A673 (cell line): ENCODE data around the gene SLC25A13.

Source experiments
- CTCF ChIP-seq: fragments of 300-800, 200-600 bp; sonication (generic); conservative IDR thresholded peaks from 2 replicates; pipeline ENCODE4 v1.5.1; 2017; ENCODE audit warnings: low read depth, mild to moderate bottlenecking, antibody characterized with exemption, low read length, moderate library complexity, mixed read lengths
- EZH2 ChIP-seq: fragments of 200-600 bp; sonication (generic); IDR thresholded peaks from 2 replicates; pipeline ENCODE4 v1.6.1; 2017; ENCODE audit warnings: borderline replicate concordance, low read depth, mild to moderate bottlenecking, mixed read lengths, antibody characterized with exemption, low read length; ENCODE audit not compliant: poor library complexity, severe bottlenecking

DNA sequence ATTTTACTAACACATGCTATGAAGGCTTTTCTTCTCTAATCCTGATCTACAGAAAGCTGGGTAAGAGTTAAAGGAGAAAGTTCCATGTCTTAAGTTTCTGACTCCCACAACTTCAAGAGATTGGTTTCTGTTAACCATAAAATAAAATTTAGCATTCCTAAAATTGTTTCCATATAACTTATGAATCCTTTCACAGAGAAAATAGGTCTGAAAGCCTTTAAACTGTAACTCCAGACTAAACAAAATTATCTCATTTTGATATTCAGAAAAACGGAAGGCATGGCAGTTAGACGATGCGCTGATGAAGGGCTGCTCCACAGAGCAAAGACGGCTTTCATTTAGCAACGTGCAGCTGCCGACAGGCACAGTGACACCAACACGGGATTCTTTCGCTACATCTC, 133.3 kb downstream of the SLC25A13 start:
- no peak for TF ChIP-seq CTCF
- TF ChIP-seq EZH2 = no peak
